Measurements from ENCODE around the gene EVL.

- TF ChIP-seq PATZ1 (CRISPR knock-in tag; IDR thresholded peaks at IDR 0.05; ENCODE audit: borderline replicate concordance) (no peak), GLIS3 (CRISPR knock-in tag; IDR thresholded peaks at IDR 0.05) (no peak), ZNF8 (CRISPR knock-in tag; IDR thresholded peaks at IDR 0.05) (no peak), CSDC2 (CRISPR knock-in tag; IDR thresholded peaks at IDR 0.05) (no peak), TCF4 (CRISPR knock-in tag; IDR thresholded peaks at IDR 0.05; ENCODE audit: borderline replicate concordance) (no peak), ESRRG (CRISPR knock-in tag; IDR thresholded peaks at IDR 0.05) (no peak), ZFP30 (CRISPR knock-in tag; IDR thresholded peaks at IDR 0.05) (no peak), PPARA (CRISPR knock-in tag; IDR thresholded peaks at IDR 0.05; ENCODE audit: borderline replicate concordance) (no peak), ARNTL (CRISPR knock-in tag; IDR thresholded peaks at IDR 0.05; ENCODE audit: borderline replicate concordance, low read depth) (no peak)
Measured at GRCh38 chr14:100188392-100189030, 123.3 kb downstream of the EVL start.

Measured in SK-N-SH treated with all-trans-retinoic acid at 6 μM for 48 hours (cell line).